OCI-LY1 (cell line): ENCODE measurements around the gene CAMK2D.

Source experiments
- EZH2 ChIP-seq: fragments of 200-600 bp; sonication (generic), shearing (Covaris generic); IDR thresholded peaks from 2 replicates; pipeline ENCODE4 v1.8.0; 2017; ENCODE audit warnings: borderline replicate concordance, mixed run types, mild to moderate bottlenecking, antibody characterized with exemption, low read length, moderate library complexity, mixed read lengths
- TF ChIP-seq, protein P1 (sequence below): fragments of 200-600 bp; sonication (generic), shearing (Covaris generic); IDR thresholded peaks from 2 replicates; pipeline ENCODE4 v1.5.1; 2017; ENCODE audit warnings: mild to moderate bottlenecking, antibody characterized with exemption, low read length, moderate library complexity, mixed read lengths

DNA sequence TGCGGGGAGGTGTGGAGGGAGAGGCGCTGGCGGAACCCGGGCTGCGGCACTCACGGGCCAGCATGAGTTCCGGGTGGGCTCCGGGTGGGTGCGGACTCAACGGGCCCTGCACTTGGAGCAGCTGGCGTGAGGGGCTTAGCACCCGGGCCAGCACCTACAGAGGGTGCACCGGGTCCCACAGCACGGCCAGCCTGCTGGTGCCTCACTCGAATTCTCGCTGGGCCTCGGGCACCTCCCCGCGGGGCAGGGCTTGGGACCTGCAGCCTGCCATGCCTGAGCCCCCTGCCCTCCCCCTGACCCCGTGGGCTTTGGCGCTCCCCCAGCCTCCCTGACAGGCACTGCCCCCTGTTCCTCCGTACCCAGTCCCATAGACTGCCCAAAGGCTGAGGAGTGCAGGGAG is 10.8 kb upstream of the CAMK2D start:
- TF ChIP-seq, protein P1, sequence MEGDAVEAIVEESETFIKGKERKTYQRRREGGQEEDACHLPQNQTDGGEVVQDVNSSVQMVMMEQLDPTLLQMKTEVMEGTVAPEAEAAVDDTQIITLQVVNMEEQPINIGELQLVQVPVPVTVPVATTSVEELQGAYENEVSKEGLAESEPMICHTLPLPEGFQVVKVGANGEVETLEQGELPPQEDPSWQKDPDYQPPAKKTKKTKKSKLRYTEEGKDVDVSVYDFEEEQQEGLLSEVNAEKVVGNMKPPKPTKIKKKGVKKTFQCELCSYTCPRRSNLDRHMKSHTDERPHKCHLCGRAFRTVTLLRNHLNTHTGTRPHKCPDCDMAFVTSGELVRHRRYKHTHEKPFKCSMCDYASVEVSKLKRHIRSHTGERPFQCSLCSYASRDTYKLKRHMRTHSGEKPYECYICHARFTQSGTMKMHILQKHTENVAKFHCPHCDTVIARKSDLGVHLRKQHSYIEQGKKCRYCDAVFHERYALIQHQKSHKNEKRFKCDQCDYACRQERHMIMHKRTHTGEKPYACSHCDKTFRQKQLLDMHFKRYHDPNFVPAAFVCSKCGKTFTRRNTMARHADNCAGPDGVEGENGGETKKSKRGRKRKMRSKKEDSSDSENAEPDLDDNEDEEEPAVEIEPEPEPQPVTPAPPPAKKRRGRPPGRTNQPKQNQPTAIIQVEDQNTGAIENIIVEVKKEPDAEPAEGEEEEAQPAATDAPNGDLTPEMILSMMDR = no peak
- TF ChIP-seq EZH2 = no peak
